GM19372 (cell line): ENCODE results near the gene BID.
"Not testable (repeated sequence)": the region's sequence is repeated elsewhere in the genome, so short reads cannot be mapped to it uniquely, and the experiment has no call there.

Experiments used
- ATAC-seq: cut with Tn5 transposase; IDR thresholded peaks from one replicate; pipeline ENCODE4 v1.9.1; 2021; ENCODE audit warnings: mild to moderate bottlenecking, low read depth, moderate library complexity; ENCODE audit not compliant: unreplicated experiment

The BID gene

GRCh38 chr22:17712441-17712840, 61.8 kb downstream of the BID start:
- ATAC-seq: no peak

GRCh38 chr22:17710023-17710422, 64.2 kb downstream of the BID start:
- ATAC-seq: no peak

GRCh38 chr22:17707526-17707925, 66.7 kb downstream of the BID start:
- ATAC-seq: no peak

DNA sequence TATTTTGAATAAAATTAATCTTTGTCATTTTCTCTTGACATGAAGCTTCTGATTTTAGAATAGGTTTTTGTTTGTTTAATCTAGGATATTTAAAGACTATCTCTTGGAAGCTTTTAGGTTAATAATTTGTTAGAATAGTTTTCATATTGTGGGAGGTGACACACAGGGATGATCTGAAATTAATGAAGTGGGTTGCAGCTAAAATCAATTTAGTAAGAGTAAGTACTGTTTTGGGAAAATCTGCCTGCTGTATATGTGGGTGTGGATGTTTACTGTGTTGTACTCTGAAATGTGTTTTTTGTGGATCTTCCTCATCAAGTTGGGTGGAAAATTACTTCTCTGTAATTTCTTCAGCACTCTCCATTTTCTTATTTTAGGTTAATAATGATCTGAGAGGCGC, 67.3 kb downstream of the BID start:
- ATAC-seq: no peak

DNA sequence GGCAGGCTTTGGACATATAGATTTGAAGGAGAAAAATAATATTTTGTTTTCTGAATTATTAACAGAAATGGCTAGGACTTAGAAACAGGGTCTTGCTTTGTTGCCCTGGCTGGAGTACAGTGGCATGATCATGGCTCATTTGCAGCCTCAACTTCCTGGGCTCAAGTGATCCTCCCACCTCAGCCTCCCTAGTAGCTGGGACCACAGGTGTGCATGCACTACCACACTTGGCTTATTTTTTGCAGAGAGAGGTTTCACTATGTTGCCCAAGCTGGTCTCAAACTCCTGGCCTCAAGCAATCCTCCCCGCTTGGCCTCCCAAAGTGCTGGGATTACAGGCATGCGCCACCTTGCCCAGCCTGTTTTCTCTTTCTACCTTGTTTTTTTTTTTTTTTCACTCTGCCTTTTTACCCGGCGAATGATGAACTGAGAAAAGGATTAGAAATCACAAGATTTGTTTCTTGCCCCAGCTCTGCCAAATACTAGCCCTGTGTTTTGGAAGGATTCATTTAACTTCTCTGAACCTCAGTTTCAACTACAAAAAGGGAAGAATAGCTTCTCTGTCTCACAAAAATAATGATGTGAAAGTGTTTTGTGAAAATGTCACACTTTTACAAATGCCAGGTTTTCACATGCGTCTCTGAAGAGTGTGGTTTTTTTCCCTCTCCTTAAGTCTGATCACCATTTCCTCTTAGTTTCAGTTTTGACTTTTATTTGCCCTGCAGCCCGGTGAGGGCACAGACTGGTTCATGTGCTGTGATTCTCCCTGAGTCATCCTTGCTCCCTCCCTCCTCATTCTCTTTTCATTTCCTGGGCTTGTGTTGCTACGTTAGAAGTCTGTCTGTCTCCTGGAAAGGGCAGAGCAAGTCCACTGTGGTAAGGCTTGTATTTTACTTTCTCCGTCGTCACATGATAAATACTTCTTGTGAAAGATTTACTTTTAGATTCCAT, 68.0 kb downstream of the BID start:
- peak; percentile 74 for ATAC-seq

GRCh38 chr22:17705546-17705945, 68.7 kb downstream of the BID start:
- no peak for ATAC-seq

- no peak for ATAC-seq
Observed at GRCh38 chr22:17703811-17704210, 70.5 kb downstream of the BID start.

- no peak for ATAC-seq
Observed at GRCh38 chr22:17700778-17701177, 73.5 kb downstream of the BID start.

- ATAC-seq: no peak
Observed at GRCh38 chr22:17699696-17700340, 74.5 kb downstream of the BID start.

- no peak for ATAC-seq
Observed at GRCh38 chr22:17698948-17699347, 75.3 kb downstream of the BID start.

DNA sequence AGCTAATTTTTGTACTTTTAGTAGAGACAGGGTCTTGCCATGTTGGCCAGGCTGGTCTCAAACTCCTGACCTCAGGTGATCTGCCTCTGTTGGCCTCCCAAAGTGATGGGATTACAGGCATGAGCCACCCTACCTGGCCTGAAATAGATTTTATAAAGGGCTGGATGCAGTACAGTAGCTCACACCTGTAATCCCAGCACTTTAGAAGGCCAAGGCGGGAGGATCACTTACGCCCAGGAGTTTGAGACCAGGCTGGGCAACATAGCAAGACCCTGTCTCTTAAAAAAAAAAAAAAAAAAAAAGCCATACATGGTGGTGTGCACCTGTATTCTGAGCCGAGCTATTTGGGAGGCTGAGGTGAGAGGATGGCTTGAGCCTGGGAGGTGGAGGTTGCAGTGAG, 76.0 kb downstream of the BID start:
- ATAC-seq: not testable (repeated sequence)

- ATAC-seq: not testable (repeated sequence)
Observed at GRCh38 chr22:17697196-17697595, 77.1 kb downstream of the BID start.

DNA sequence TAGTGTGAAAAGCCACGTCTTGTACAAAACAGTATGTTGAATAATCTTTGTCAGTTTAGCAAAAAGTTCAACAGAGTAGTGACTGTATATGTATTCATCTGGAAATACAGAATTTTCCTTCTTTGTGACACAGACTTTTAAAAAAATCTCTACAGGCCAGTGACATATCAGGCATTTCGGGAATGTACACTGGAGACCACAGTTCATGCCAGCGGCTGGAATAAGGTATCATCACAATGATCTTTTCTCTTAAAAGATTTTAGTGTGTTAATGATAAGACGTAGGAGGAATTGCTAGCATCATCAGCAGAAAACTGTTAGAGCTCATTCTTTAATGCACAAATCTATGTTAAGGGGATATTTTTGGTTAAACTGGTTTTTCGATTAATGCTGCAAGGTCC, 78.3 kb downstream of the BID start:
- ATAC-seq: no peak

GRCh38 chr22:17694752-17695151, 79.5 kb downstream of the BID start:
- no peak for ATAC-seq

GRCh38 chr22:17694193-17694592, 80.1 kb downstream of the BID start:
- ATAC-seq: no peak

DNA sequence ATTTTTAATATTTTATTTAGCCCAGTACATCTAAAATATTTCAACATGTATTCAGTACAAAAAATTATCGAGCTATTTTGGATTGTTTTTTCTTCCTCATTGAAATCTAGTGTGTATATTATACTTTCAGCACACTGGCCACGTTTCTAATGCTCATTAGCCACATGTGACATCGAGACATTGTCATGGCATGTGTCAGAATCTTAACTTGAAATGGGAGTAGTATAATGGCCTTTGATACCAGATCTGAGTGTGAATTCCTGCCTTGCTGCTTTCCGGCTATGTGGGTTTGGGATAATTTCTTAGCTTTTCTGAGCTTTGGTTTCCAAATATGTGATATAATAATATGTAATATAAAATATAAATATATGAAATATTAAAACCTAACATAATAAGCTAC, 81.4 kb downstream of the BID start:
- no peak for ATAC-seq

GRCh38 chr22:17684245-17684644, 90.0 kb downstream of the BID start:
- no peak for ATAC-seq
